Osteoblast (primary cell): Measurements from ENCODE around the gene ACAP3. TPM values are rescaled to one million over a fixed set of nuclear protein-coding genes. Genes with fewer than 3 reads are reported as not detected.

Experiments
- DNase-seq: peaks from one replicate; pipeline ENCODE4 v3.0.0; 2011; ENCODE audit warnings: low spot score, mixed read lengths; ENCODE audit not compliant: insufficient read length; ENCODE audit errors: missing footprints
- H2AFZ ChIP-seq: 2 replicates; pipeline ENCODE4 v1.6.0; 2011; ENCODE audit warnings: mild to moderate bottlenecking, low read length
- H3K27ac ChIP-seq: 2 replicates; pipeline ENCODE4 v1.5.1; 2011; ENCODE audit warnings: mild to moderate bottlenecking, low read depth, low read length, moderate library complexity
- H3K27me3 ChIP-seq: 2 replicates; pipeline ENCODE4 v1.6.0; 2012; ENCODE audit warnings: mild to moderate bottlenecking, control low read depth, inconsistent platforms, low read length, moderate library complexity; ENCODE audit not compliant: insufficient read depth
- H3K36me3 ChIP-seq: 2 replicates; pipeline ENCODE4 v1.5.1; 2011; ENCODE audit warnings: mild to moderate bottlenecking, low read length, control low read depth, moderate library complexity; ENCODE audit not compliant: insufficient read depth
- H3K4me1 ChIP-seq: 2 replicates; pipeline ENCODE4 v1.5.1; 2011; ENCODE audit warnings: mild to moderate bottlenecking, low read length, control low read depth, moderate library complexity; ENCODE audit not compliant: insufficient read depth
- H3K4me2 ChIP-seq: 2 replicates; pipeline ENCODE4 v1.6.0; 2011; ENCODE audit warnings: mild to moderate bottlenecking, low read length; ENCODE audit not compliant: insufficient read depth
- H3K4me3 ChIP-seq: fragments of 200-600 bp; sonication (generic); 3 replicates; pipeline ENCODE4 v1.5.1; 2012; ENCODE audit warnings: mild to moderate bottlenecking, low read length, inconsistent platforms; ENCODE audit not compliant: insufficient read depth
- H3K79me2 ChIP-seq: 2 replicates; pipeline ENCODE4 v1.6.0; 2012; ENCODE audit warnings: mild to moderate bottlenecking, low read length, control low read depth, inconsistent platforms; ENCODE audit not compliant: insufficient read depth
- H3K9me3 ChIP-seq: 2 replicates; pipeline ENCODE4 v1.5.1; 2011; ENCODE audit warnings: low read depth, low read length, control low read depth
- H4K20me1 ChIP-seq: 2 replicates; pipeline ENCODE4 v1.6.0; 2012; ENCODE audit warnings: mild to moderate bottlenecking, low read length, control low read depth; ENCODE audit not compliant: insufficient read depth
- total RNA-seq: library from RNA; depleted of rRNA; stranded (reverse); fragments of >200 nt; gene quantifications from 2 replicates; pipeline ENCODE4 v1.2.3, GENCODE V29; 2012
- TF ChIP-seq, protein P1 (sequence below): IDR thresholded peaks from 2 replicates; pipeline ENCODE4 v1.5.1; 2011; ENCODE audit warnings: mild to moderate bottlenecking, low read depth, low read length, moderate library complexity; ENCODE audit errors: extremely low read depth

Gene ACAP3
- total RNA-seq, 1 donor: 46.7 TPM

DNA sequence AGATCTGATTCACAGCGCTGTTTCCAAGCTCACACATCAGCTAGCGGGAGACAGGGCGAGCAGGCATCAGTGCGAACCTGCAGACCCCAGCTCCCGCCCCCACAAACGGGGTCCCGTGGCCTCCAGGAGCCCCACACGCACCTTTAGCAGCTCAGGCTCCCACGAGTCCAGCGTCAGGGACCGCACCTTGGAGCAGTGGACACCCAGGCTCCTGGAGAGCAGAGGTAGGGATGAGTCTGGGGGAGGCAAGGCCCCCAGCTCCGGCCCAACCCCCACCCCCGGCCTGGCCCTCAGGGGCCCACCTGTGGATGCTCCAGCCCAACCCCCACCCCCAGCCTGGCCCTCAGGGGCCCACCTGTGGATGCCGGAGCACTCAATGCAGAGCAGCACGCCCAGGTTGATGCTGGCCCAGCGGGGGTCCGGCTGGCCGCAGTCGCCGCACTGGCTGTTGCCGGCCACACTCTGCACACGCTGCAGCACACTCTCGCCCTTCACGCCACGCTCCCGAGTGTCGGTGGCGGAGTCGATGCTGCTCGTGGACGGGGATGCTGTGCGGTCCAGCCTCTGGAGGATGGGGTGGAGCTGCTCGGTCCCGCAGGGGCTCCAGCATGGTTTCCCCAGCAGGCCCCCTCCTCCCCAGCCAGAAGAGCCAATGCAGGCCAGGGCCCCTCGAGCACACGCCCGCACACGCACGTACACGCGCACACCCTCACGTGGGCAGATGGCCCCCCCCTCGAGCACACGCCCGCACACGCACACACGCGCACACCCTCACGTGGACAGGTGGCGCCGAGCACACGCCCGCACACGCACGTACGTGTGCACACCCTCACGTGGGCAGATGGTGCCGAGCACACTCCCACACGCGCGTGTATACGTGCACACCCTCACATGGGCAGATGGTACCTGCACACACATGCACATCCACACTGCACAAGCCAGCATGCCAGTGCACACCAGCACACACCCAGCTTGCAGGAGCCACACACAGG, 11.4 kb downstream of the ACAP3 start:
- no peak overlapping the region for H3K27ac ChIP-seq
- no peak overlapping the region for H3K4me2 ChIP-seq
- H2AFZ ChIP-seq: no peak overlapping the region
- peaks cover under 1% of the 10 kb centered on the region for H3K4me1 ChIP-seq
- H3K9me3 ChIP-seq: no peaks in the 10 kb centered on the region
- peaks cover 25% of the 10 kb centered on the region for H4K20me1 ChIP-seq
- H3K27me3 ChIP-seq: no peaks in the 10 kb centered on the region
- DNase-seq: no peak
- H3K4me3 ChIP-seq: no peak overlapping the region
- TF ChIP-seq, protein P1, sequence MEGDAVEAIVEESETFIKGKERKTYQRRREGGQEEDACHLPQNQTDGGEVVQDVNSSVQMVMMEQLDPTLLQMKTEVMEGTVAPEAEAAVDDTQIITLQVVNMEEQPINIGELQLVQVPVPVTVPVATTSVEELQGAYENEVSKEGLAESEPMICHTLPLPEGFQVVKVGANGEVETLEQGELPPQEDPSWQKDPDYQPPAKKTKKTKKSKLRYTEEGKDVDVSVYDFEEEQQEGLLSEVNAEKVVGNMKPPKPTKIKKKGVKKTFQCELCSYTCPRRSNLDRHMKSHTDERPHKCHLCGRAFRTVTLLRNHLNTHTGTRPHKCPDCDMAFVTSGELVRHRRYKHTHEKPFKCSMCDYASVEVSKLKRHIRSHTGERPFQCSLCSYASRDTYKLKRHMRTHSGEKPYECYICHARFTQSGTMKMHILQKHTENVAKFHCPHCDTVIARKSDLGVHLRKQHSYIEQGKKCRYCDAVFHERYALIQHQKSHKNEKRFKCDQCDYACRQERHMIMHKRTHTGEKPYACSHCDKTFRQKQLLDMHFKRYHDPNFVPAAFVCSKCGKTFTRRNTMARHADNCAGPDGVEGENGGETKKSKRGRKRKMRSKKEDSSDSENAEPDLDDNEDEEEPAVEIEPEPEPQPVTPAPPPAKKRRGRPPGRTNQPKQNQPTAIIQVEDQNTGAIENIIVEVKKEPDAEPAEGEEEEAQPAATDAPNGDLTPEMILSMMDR: no peak
- H3K79me2 ChIP-seq: no peaks in the 10 kb centered on the region
- peaks cover 3% of the 10 kb centered on the region for H3K36me3 ChIP-seq

DNA sequence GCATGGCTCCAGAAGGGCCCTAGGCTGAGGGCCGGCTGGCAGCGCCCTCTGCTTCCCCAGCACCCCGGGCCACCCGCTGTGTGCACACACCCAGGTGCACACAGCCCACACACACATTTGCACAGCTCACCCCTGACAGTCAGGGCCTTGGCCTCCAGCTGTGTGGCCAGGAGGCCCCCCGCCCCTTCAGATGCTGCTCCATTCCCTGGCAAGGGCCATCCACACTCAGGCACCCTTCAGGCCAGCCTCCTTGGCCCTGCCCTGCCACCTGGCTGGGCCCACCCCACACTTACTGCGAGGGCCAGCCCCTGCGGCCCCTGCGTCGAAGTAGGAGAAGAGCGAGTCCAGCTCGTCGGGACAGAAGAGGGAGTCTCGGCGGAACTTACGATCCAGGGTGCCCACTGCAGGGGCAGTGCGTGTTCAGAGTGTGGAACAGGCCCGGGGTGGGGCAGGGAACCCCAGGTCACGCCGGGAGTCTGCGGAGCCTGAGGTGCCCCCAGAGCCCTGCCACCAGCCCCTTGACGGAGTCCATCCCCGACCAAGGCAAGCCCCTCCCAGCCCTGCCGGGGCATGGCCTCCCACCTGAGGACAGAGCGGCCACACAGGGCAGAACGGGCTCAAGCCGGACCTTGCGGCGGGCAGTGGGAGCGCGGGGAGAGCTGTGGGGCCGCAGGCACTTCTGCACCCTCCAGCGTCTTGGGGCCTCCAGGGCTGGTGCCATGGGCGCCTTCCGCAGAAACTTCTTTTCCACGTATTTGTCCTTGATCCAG, 12.4 kb downstream of the ACAP3 start:
- H4K20me1 ChIP-seq: peaks cover 26% of the 10 kb centered on the region
- no peaks in the 10 kb centered on the region for H3K27me3 ChIP-seq
- no peaks in the 10 kb centered on the region for H3K36me3 ChIP-seq
- H2AFZ ChIP-seq: no peak overlapping the region
- TF ChIP-seq, protein P1: no peak
- H3K9me3 ChIP-seq: no peaks in the 10 kb centered on the region
- H3K79me2 ChIP-seq: no peaks in the 10 kb centered on the region
- H3K4me1 ChIP-seq: peaks cover 5% of the 10 kb centered on the region
- H3K4me2 ChIP-seq: no peak overlapping the region
- H3K27ac ChIP-seq: no peak overlapping the region
- no peak for DNase-seq
- no peak overlapping the region for H3K4me3 ChIP-seq

DNA sequence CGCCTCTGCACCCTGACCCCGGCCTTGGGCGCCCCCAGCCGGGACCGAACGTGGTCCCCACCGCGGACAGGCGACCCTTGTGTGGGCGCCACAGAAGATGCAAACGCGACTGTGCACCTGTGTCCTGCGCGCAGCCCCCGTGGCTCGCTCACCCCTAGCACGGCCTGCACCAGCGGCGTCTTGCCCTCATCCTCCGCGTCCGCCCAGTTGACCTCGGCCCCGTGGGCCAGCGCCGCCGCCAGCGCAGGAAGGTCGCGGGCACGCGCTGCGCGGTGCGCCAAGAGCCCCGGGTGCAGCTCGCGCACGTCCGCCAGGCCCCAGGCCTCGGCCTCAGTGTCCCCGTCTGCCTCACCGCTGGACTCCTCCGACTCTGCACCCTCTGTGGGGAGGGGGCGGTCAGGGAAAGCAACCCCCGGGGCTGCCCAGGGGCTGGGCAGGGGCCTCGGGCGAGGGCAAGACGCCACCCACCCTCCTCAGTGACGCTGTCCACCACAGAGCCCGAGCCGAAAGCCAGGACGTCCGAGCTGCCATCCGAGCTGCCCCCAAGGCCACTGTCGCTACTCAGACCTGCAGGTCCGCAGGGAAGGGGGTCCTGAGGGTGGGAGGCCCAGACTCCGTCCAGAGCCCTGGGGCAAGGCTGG, 13.4 kb downstream of the ACAP3 start:
- no peaks in the 10 kb centered on the region for H3K79me2 ChIP-seq
- H3K36me3 ChIP-seq: no peaks in the 10 kb centered on the region
- no peak overlapping the region for H3K27ac ChIP-seq
- H3K9me3 ChIP-seq: no peaks in the 10 kb centered on the region
- H2AFZ ChIP-seq: no peak overlapping the region
- H3K27me3 ChIP-seq: no peaks in the 10 kb centered on the region
- H3K4me3 ChIP-seq: no peak overlapping the region
- H4K20me1 ChIP-seq: peaks cover 18% of the 10 kb centered on the region
- TF ChIP-seq, protein P1: no peak
- H3K4me1 ChIP-seq: peaks cover 5% of the 10 kb centered on the region
- H3K4me2 ChIP-seq: no peak overlapping the region
- no peak for DNase-seq
